H1 (cell line): ENCODE results near the gene ASAP2. TPM values are rescaled to one million over a fixed set of nuclear protein-coding genes. Genes with fewer than 3 reads are reported as not detected.

ENCODE experiments used
- ASH2L ChIP-seq: fragments of 200-600, 300-600 bp; sonication (generic); IDR thresholded peaks from one replicate; pipeline ENCODE4 v1.7.1; 2017; ENCODE audit warnings: low read length
- PHF8 ChIP-seq: fragments of 200-600 bp; sonication (generic); conservative IDR thresholded peaks from 2 replicates; pipeline ENCODE4 v1.7.1; 2012; ENCODE audit warnings: low read depth, mild to moderate bottlenecking, inconsistent platforms, low read length, moderate library complexity
- TAF1 ChIP-seq: IDR thresholded peaks from 2 replicates; pipeline ENCODE4 v1.6.1; 2011; ENCODE audit warnings: mild to moderate bottlenecking, low read depth, low read length
- polyA plus RNA-seq, 7 experiments: library from polyadenylated mRNA; depleted of rRNA in 3 of 7; stranded (reverse) in 5 of 7; unstranded in 2 of 7; fragments of >200 nt in 5 of 7; fragments of 200-250 nt in 2 of 7; gene quantifications; 1 replicate in 5 of 7; 2 replicates in 1 of 7; 4 replicates in 1 of 7; pipeline versions ENCODE4 v1.2.1 to v1.2.3, GENCODE V29; 2011 to 2013; ENCODE audit warnings: missing spikeins in 2 of 7, mixed read lengths in 2 of 7
- total RNA-seq: library from RNA; stranded (reverse); fragmentation: NEBNext Ultra II Directional; extraction: Animal tissue kit (Norgen Biotek cat#: 25700); gene quantifications from 2 replicates; pipeline ENCODE4 v1.2.1, GENCODE V29; 2021
- TF ChIP-seq, protein P1 (sequence below): IDR thresholded peaks from 2 replicates; pipeline ENCODE4 v1.6.1; 2011; ENCODE audit warnings: low read length, improper control_type of control experiment

The ASAP2 gene
- total and polyA plus RNA-seq, 2 of the 8 experiments (the other 6 are each of a cell fraction or from before 2014, with no cell fraction given): 10.2 to 18.7 TPM

DNA sequence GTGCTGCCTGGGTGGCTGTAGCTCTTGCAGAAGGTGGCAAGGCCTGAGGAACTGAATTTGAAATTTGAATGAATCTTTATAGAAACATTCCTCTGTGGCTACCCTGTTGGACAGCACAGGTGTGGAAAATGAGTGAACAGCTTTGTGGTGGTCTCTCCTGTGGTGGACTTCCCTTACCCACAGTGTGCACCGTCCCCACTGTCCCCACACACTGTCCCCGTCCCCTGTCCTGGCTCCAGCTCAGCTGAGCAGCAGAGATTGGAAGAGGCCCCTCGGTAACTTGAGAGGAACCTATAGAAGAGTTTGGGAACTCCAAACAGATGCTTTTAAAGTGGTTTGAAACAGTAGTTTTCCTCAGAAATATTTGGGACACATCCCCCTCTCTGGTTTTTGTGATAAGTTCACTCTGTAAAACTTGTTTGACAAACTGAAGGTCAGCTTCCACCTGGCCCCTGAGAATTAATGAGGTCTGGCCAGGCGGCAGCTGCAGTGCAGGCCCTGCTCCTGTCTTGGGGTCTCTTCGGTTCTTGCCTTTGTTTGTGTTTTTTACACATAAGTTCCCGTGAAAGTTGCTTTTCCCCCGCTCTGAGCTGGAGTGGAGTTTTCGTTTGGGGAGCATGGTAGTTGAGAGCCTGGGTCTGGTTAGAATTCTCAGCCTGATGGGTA lies 63.2 kb downstream of the ASAP2 start (continued):
- TF ChIP-seq ASH2L (no peak), TAF1 (no peak), PHF8 (no peak)
- TF ChIP-seq, protein P1, sequence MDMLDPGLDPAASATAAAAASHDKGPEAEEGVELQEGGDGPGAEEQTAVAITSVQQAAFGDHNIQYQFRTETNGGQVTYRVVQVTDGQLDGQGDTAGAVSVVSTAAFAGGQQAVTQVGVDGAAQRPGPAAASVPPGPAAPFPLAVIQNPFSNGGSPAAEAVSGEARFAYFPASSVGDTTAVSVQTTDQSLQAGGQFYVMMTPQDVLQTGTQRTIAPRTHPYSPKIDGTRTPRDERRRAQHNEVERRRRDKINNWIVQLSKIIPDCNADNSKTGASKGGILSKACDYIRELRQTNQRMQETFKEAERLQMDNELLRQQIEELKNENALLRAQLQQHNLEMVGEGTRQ: no peak
